ENCODE results near the gene ABHD13.
"Not testable (repeated sequence)": the region's sequence is repeated elsewhere in the genome, so short reads cannot be mapped to it uniquely, and the experiment has no call there.

The ABHD13 gene

DNA sequence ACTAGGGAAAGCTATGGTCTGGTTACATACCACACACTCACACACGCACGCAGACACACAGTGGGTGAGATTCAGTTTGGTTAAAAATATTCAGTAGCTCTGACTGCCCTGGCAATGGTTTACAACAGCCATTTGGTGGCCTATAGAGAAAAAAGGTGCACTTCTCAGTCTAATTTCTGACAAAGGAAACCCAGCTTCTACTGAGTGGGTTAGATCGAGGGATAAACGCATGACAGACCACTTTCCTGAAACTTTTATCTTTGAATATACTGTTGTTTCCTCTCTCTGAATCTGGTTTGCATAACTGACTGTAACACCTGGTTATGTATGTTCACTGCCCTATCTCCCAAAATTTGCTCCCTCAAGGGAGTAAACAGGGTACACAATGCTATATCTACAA is 5.3 kb upstream of the ABHD13 start:
- Histone ChIP-seq H3K9ac (ENCODE audit: low read depth, low read length) (no peak overlapping the region), H3K4me1 (ENCODE audit: insufficient read depth, low read length) (no peaks in the 10 kb centered on the region), H3K36me3 (ENCODE audit: insufficient read depth, low read length) (no peaks in the 10 kb centered on the region; the same call in 1 of the 2 replicates), H3K9me3 (ENCODE audit: control insufficient read depth, insufficient read depth, low read length) (no peaks in the 10 kb centered on the region)

DNA sequence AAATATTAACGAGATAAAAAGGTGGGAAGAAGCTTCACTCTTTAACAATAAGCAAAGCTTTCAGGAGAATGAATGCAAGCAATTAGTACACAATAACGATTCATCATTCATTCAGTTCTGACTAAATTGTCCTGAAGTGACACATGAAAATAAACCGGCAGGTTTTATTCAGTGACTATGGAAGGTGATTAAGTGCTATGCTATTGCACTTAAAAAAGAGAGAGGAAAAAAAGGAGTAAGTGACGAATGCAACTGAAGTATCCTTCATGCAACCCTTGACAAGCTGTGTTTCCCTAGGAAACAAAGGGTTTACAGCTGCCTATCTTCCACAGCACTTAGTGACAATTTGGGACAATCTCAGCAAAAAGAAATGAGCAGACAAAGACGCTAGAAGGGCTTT is 4.2 kb upstream of the ABHD13 start:
- peak overlapping the region; percentile 66; the same call in 1 of the 2 replicates for H3K9ac ChIP-seq (ENCODE audit: low read depth, low read length)
- H3K9me3 ChIP-seq (ENCODE audit: control insufficient read depth, insufficient read depth, low read length) = no peaks in the 10 kb centered on the region
- H3K36me3 ChIP-seq (ENCODE audit: insufficient read depth, low read length) = no peaks in the 10 kb centered on the region; the same call in 1 of the 2 replicates
- H3K4me1 ChIP-seq (ENCODE audit: insufficient read depth, low read length) = no peaks in the 10 kb centered on the region

DNA sequence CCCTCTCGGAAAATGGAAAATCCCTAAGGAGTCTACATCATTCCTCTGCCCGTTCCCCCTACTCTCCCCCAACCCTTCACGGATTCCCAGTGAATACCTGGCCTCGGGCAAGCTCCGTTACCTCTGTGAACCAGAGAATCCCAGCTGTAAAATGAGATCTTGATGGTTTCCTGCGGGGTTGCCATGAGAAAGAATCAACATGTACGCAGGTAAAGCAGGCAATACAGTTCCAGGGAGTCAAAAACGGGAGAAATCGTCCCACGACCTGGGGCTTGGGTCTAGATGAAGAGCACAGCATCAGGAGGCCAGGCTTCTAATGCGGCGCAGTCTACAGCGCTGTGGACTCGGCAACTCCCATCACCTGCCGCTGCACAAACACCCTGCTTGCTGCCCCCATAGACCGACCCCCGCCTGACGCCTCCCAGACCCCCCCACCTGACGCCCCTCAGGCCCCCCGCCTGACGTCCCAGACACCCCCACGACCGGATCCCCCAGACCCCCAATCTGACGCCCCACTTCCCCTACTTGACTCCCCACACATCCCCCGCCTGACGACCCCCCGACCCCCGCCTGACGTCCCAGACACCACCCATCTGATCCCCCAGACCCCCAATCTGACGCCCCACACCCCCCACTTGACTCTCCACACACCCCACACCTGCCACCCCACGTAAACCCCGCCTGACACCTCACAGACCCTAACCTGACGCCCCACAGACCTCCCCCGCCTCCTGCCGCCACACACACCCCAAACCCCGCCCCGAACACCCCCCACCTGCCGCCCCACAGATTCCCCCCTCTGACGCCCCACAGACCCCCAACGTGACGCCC is 3.5 kb upstream of the ABHD13 start:
- H3K4me1 ChIP-seq (ENCODE audit: insufficient read depth, low read length) = no peaks in the 10 kb centered on the region
- H3K36me3 ChIP-seq (ENCODE audit: insufficient read depth, low read length) = no peaks in the 10 kb centered on the region; the same call in 1 of the 2 replicates
- H3K9ac ChIP-seq (ENCODE audit: low read depth, low read length) = peak overlapping the region; percentile 66
- H3K9me3 ChIP-seq (ENCODE audit: control insufficient read depth, insufficient read depth, low read length) = no peaks in the 10 kb centered on the region

DNA sequence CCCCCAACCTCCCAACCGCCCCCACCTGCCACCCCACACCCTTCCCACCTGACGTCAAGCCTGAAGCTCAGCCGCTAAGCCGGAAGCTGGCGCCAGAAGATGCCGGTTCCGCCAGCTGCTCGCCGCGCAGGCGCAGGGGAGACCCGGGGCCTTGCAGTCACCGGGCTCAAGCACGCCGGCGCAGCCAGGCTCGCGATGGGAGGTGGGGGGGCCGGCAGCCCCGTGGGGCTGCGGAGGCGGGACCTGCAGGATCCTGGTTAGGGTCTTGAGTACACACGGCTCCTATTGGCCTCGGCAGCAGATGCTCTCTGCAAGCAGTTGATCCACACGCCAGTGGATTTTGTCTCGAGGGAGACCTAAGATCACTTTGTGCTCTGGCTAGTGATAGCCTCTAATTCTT is 2.8 kb upstream of the ABHD13 start, which contains the start of gene LIG4:
Gene LIG4 (minus strand): TSS at position 101 of the 400 bp plus-strand sequence. CDS start 4,268 bp downstream, outside the sequence.
- Histone ChIP-seq H3K9me3 (ENCODE audit: control insufficient read depth, insufficient read depth, low read length) (no peaks in the 10 kb centered on the region), H3K9ac (ENCODE audit: low read depth, low read length) (peak within 1 kb of the TSS; percentile 66), H3K36me3 (ENCODE audit: insufficient read depth, low read length) (no peaks in the 10 kb centered on the region; the same call in 1 of the 2 replicates), H3K4me1 (ENCODE audit: insufficient read depth, low read length) (no peaks in the 10 kb centered on the region)

DNA sequence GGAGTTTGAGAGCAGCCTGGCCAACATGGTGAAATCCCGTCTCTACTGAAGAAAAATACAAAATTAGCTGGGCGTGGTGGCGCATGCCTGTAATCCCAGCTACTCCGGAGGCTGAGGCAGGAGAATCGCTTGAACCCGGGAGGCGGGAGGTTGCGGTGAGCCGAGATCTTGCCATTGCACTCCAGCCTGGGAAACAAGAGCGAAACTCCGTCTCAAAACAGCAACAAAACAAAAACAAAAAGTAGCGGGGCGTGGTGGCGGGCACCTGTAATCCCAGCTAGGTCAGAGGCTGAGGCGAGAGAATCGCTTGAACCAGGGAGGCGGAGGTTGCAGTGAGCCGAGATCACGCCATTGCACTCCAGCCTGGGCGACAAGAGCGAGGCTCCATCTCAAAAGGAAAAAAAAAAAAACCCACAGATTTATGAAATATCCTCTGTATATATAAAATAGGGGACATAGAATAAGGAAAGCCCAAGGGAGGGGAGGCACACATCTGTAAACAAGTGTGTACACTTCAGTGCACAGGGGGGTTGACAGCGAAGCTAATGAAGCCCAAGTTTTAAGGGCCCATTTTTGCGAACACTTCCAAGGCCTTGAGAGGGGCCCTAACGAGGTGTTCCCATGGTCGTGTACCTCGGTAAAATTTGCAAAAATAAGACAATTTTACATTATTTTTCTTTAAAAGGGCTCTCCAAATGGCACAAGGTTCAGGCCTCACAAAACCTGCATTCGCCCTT is 717 bp upstream of the ABHD13 start:
- H3K4me1 ChIP-seq (ENCODE audit: insufficient read depth, low read length); H3K9me3 ChIP-seq (ENCODE audit: control insufficient read depth, insufficient read depth, low read length); H3K36me3 ChIP-seq (ENCODE audit: insufficient read depth, low read length): not testable (repeated sequence)
- H3K9ac ChIP-seq (ENCODE audit: low read depth, low read length) = peak overlapping the region; percentile 71

DNA sequence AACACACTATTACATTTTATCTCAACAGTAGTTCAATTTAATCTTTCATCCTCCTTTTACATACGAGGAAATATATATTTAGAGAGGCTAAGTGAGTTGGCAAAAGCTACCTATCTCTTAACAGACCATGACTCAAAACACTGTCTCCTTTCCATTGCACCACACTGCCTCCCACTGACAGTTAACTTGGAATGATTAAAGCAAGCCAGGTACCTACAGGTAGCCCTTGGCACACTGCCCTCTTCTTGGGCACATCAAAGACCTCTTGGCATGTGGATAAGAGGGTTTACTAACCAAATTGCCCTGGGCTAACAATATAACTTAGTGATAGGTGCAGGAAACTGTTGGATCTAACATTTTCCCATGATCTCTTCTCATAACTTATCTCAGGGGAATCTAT is 1.8 kb downstream of the ABHD13 start:
- no peaks in the 10 kb centered on the region for H3K4me1 ChIP-seq (ENCODE audit: insufficient read depth, low read length)
- H3K36me3 ChIP-seq (ENCODE audit: insufficient read depth, low read length) = no peaks in the 10 kb centered on the region; the same call in 1 of the 2 replicates
- H3K9me3 ChIP-seq (ENCODE audit: control insufficient read depth, insufficient read depth, low read length) = no peaks in the 10 kb centered on the region
- no peak overlapping the region for H3K9ac ChIP-seq (ENCODE audit: low read depth, low read length)

DNA sequence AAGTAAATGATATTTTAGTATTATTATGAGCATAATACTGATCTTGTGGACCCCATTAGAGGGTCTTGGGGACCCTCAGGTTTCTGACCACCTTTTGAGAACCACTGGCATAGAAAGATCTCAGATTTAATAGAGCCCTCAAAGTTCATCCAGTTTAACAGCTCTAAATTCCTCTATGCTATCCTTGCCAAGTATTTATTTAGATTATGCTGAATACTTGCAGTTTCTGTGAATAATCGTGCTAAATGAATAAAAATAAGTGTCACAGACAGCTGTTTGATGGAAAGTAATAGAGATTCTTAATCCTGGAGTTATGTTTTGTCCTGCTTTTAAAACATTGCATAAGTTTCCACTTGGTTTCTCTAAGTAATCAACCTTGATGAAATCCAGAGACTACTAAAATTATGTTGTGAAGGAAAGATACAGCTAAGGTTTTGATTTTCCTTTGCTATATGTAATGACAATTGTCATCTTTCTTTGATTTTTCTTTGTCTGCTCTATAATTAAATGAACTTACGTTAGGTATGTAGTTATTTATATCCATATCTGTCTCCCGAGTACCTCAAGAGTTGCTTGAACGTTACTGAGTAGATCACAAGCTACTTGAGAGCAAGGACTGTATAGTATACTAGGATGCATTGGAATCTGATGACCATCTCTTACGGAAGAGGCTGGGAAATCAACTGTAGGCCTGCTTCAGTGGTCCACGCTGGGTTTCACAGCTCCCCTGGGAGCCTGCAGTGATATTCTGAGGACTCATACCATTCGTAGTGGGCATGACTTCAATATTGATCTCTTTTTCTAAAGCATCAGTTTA is 5.7 kb downstream of the ABHD13 start:
- Histone ChIP-seq H3K4me1 (ENCODE audit: insufficient read depth, low read length) (no peaks in the 10 kb centered on the region), H3K36me3 (ENCODE audit: insufficient read depth, low read length) (peaks cover 2% of the 10 kb centered on the region), H3K9me3 (ENCODE audit: control insufficient read depth, insufficient read depth, low read length) (no peaks in the 10 kb centered on the region), H3K9ac (ENCODE audit: low read depth, low read length) (no peak overlapping the region)

DNA sequence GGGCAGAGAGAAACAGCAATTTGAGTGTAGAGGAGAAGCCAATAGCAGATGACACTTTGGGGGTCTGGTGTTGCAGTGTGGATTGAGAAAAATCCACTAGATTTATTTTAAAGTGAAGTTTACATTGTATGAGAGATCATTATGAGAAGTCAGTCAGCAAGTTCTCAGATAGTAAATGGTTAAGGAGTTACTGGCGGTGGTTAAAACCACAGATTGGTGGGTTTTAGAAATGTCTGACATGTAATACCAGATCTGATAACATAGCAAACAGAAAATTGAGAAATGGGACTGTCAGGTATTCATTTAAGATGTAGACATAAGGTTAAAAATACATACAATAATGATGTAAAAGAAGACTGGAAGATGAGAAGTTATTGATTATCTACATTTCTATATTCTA is 7.2 kb downstream of the ABHD13 start:
- Histone ChIP-seq H3K4me1 (ENCODE audit: insufficient read depth, low read length) (no peaks in the 10 kb centered on the region), H3K9me3 (ENCODE audit: control insufficient read depth, insufficient read depth, low read length) (no peaks in the 10 kb centered on the region), H3K36me3 (ENCODE audit: insufficient read depth, low read length) (peaks cover 2% of the 10 kb centered on the region), H3K9ac (ENCODE audit: low read depth, low read length) (no peak overlapping the region)

DNA sequence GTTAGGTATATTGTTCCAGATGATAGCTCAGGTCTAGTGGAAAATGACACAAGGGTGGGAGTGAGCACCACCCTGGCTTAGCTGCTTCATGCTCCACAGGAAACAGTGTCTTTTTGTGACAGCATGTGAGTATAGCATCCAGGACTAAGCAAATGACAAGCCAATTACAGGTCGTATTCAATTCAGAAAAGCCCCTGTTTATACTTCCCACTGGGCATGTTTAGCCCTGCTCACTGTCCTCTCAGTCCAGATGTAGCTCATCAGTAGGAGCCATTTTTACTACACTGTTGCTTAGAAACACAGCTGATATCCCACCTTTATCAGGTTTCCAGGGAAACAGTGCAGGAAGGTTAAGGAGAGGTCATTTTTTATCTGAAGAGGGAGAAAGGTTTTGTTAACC is 8.0 kb downstream of the ABHD13 start:
- Histone ChIP-seq H3K36me3 (ENCODE audit: insufficient read depth, low read length) (peaks cover 2% of the 10 kb centered on the region), H3K9ac (ENCODE audit: low read depth, low read length) (no peak overlapping the region), H3K4me1 (ENCODE audit: insufficient read depth, low read length) (no peaks in the 10 kb centered on the region), H3K9me3 (ENCODE audit: control insufficient read depth, insufficient read depth, low read length) (no peaks in the 10 kb centered on the region)

DNA sequence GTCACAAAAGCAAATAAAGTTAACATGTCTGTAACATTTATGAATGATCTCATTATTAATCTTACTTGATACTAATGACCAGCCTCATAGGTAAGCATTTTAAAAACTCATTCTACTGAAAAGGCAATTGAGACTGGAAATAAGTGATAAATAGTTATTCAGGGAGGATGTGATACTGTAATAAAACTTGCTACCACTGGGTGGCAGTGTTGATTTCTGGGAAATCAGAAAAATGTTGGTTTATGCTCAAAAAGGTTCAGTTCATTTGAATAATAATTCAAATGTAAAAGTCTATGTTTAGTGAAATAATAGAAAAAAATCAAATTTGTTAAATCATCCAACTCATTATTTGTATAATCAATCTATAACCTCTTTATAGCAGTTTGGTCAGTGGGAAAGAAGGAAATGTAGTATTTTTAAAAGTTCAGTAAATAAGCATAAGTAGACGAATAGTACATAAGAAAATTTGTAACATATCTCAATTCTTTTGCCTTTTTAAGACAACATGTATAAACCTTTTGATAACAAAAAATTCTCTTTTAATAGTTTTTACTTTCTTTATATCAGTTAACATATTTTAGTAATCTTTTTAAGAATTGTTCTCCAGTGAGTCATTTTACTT is 9.6 kb downstream of the ABHD13 start:
- no peak overlapping the region for H3K9ac ChIP-seq (ENCODE audit: low read depth, low read length)
- H3K36me3 ChIP-seq (ENCODE audit: insufficient read depth, low read length) = peaks cover 2% of the 10 kb centered on the region; the same call in 1 of the 2 replicates
- H3K4me1 ChIP-seq (ENCODE audit: insufficient read depth, low read length) = no peaks in the 10 kb centered on the region
- H3K9me3 ChIP-seq (ENCODE audit: control insufficient read depth, insufficient read depth, low read length) = no peaks in the 10 kb centered on the region

DNA sequence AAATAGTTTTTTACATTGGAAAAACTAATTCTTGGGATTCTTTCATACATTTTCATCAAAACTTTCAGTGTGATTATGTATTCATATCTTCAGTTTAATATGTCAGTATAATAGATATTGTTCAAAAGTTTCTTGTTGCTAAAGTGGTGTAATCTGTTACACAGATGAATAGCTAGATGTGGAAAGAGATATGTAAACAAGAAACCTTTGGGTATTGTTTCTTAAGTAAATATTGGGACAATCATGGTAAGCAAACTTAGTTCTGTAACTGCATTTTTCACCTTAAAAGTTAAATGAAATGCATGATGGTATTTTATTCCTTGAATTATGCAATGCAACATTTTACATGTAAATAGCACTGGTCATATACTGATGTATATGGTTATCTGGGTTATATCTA is 12.2 kb downstream of the ABHD13 start:
- Histone ChIP-seq H3K36me3 (ENCODE audit: insufficient read depth, low read length) (peaks cover 2% of the 10 kb centered on the region; the same call in 1 of the 2 replicates), H3K4me1 (ENCODE audit: insufficient read depth, low read length) (no peaks in the 10 kb centered on the region), H3K9me3 (ENCODE audit: control insufficient read depth, insufficient read depth, low read length) (no peaks in the 10 kb centered on the region)

DNA sequence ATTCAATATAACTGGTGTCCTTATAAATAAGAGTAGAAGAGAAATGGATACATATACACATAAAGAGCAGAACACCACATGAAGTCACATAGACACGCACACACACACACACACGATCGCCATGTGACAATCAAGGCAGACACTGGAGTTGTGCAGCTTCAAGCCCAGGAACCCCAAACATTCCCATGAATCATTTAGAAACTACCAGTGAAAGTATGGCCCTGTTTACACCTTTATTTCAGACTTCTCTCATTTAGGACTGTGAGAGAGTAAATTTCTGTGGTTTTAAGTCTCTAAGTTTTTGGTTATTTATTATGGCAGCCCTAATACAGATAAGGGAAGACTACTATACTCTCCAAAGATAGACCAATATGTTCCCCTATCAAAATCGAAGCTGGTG is 31.0 kb downstream of the ABHD13 start:
- H3K4me1 ChIP-seq (ENCODE audit: insufficient read depth, low read length) = no peaks in the 10 kb centered on the region
- H3K36me3 ChIP-seq (ENCODE audit: insufficient read depth, low read length) = no peaks in the 10 kb centered on the region

More for the DNA sequence above, 12.2 kb downstream of the ABHD13 start:
- no peak overlapping the region for H3K9ac ChIP-seq (ENCODE audit: low read depth, low read length)

DNA sequence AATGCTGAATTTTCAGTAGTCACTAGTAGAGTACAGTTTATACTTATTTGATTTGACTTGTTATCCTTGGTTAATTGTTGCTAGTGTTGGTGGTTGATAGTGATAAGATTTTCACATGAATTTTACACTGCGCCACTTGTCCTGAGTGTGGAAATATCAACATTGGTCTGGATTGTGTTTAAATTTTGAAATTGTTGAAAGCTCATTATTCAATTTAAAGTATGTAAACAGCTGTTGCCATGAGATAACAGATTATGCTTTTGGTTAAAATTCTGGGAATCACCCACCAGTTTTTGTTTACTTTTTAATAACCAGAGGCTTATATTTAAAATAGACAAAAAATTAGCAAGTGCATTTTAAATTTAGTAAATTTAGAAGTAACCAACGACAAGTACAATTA is 39.1 kb downstream of the ABHD13 start:
- H3K36me3 ChIP-seq (ENCODE audit: insufficient read depth, low read length) = no peaks in the 10 kb centered on the region
- H3K9ac ChIP-seq (ENCODE audit: low read depth, low read length) = no peak overlapping the region
- H3K4me1 ChIP-seq (ENCODE audit: insufficient read depth, low read length) = no peaks in the 10 kb centered on the region
- H3K9me3 ChIP-seq (ENCODE audit: control insufficient read depth, insufficient read depth, low read length) = no peaks in the 10 kb centered on the region

More for the DNA sequence above, 31.0 kb downstream of the ABHD13 start:
- H3K9ac ChIP-seq (ENCODE audit: low read depth, low read length) = no peak overlapping the region
- peaks cover 2% of the 10 kb centered on the region; the same call in 1 of the 2 replicates for H3K9me3 ChIP-seq (ENCODE audit: control insufficient read depth, insufficient read depth, low read length)
